Astrocyte (in vitro differentiated cells and primary cell): ENCODE results near the gene ZNF586. TPM values are rescaled to one million over a fixed set of nuclear protein-coding genes. Genes with fewer than 3 reads are reported as not detected.

Experiments used
- DNase-seq: peaks from one replicate; pipeline ENCODE4 v3.0.0-alpha.2; 2010; ENCODE audit warnings: low read depth
- FAIRE-seq: peaks from 2 replicates; lab custom pipeline; 2011; peaks lifted over from hg19 to GRCh38; lab: Jason Lieb, UNC
- H2AFZ ChIP-seq: 2 replicates; pipeline ENCODE4 v1.6.0; 2012; ENCODE audit warnings: low read depth, low read length, inconsistent platforms
- H3K27ac ChIP-seq: 2 replicates; pipeline ENCODE4 v1.5.1; 2011; ENCODE audit warnings: low read depth, low read length, inconsistent platforms
- H3K27me3 ChIP-seq: 2 replicates; pipeline ENCODE4 v1.6.0; 2011; ENCODE audit warnings: low read length, inconsistent platforms; ENCODE audit not compliant: insufficient read depth
- H3K36me3 ChIP-seq: 2 replicates; pipeline ENCODE4 v1.5.1; 2011; ENCODE audit warnings: low read length, inconsistent platforms; ENCODE audit not compliant: insufficient read depth
- H3K4me1 ChIP-seq: 2 replicates; pipeline ENCODE4 v1.5.1; 2011; ENCODE audit warnings: low read length, inconsistent platforms; ENCODE audit not compliant: insufficient read depth
- H3K4me2 ChIP-seq: 2 replicates; pipeline ENCODE4 v1.6.0; 2012; ENCODE audit warnings: low read length, inconsistent platforms
- H3K4me3 ChIP-seq: 2 replicates; pipeline ENCODE4 v1.5.1; 2011; ENCODE audit warnings: low read depth, mild to moderate bottlenecking, low read length, inconsistent platforms; ENCODE audit not compliant: insufficient read depth
- H3K79me2 ChIP-seq: 2 replicates; pipeline ENCODE4 v1.6.0; 2012; ENCODE audit warnings: mild to moderate bottlenecking, low read length, inconsistent platforms; ENCODE audit not compliant: insufficient read depth
- H3K9ac ChIP-seq: 2 replicates; pipeline ENCODE4 v1.6.0; 2012; ENCODE audit warnings: mild to moderate bottlenecking, low read length, inconsistent platforms
- H3K9me3 ChIP-seq: 2 replicates; pipeline ENCODE4 v1.5.1; 2012; ENCODE audit warnings: low read depth, mild to moderate bottlenecking, low read length, inconsistent platforms; ENCODE audit not compliant: insufficient read depth
- H4K20me1 ChIP-seq: 2 replicates; pipeline ENCODE4 v1.6.0; 2012; ENCODE audit warnings: low read length, inconsistent platforms; ENCODE audit not compliant: insufficient read depth
- H3K27ac Mint-ChIP-seq: one replicate; pipeline ENCODE4 v1.8.0; 2021; ENCODE audit warnings: mild to moderate bottlenecking, mixed read lengths; ENCODE audit not compliant: unreplicated experiment
- H3K27me3 Mint-ChIP-seq: one replicate; pipeline ENCODE4 v1.8.0; 2021; ENCODE audit warnings: low read depth, mixed read lengths; ENCODE audit not compliant: unreplicated experiment
- H3K36me3 Mint-ChIP-seq: one replicate; pipeline ENCODE4 v1.8.0; 2021; ENCODE audit warnings: low read depth, mixed read lengths; ENCODE audit not compliant: unreplicated experiment
- H3K4me1 Mint-ChIP-seq: one replicate; pipeline ENCODE4 v1.8.0; 2021; ENCODE audit warnings: low read depth, mixed read lengths; ENCODE audit not compliant: unreplicated experiment
- H3K4me3 Mint-ChIP-seq: one replicate; pipeline ENCODE4 v1.8.0; 2021; ENCODE audit warnings: mild to moderate bottlenecking, moderate library complexity, mixed read lengths; ENCODE audit not compliant: unreplicated experiment
- H3K9me3 Mint-ChIP-seq: one replicate; pipeline ENCODE4 v1.8.0; 2021; ENCODE audit warnings: mild to moderate bottlenecking, mixed read lengths; ENCODE audit not compliant: unreplicated experiment
- EZH2 ChIP-seq: IDR thresholded peaks from 2 replicates; pipeline ENCODE4 v1.6.1; 2012; ENCODE audit warnings: mild to moderate bottlenecking, low read length, inconsistent platforms; ENCODE audit not compliant: insufficient read depth
- total RNA-seq: library from RNA; stranded (reverse); gene quantifications from 2 replicates; pipeline ENCODE4 v1.2.1, GENCODE V29; 2021
- TF ChIP-seq, protein P1 (sequence below): IDR thresholded peaks from 2 replicates; pipeline ENCODE4 v1.5.1; 2011; ENCODE audit warnings: low read depth, mild to moderate bottlenecking, inconsistent platforms, low read length, moderate library complexity; ENCODE audit not compliant: insufficient read depth

The ZNF586 gene
- total RNA-seq, 1 donor from 2014 or later = 11.5 TPM

DNA sequence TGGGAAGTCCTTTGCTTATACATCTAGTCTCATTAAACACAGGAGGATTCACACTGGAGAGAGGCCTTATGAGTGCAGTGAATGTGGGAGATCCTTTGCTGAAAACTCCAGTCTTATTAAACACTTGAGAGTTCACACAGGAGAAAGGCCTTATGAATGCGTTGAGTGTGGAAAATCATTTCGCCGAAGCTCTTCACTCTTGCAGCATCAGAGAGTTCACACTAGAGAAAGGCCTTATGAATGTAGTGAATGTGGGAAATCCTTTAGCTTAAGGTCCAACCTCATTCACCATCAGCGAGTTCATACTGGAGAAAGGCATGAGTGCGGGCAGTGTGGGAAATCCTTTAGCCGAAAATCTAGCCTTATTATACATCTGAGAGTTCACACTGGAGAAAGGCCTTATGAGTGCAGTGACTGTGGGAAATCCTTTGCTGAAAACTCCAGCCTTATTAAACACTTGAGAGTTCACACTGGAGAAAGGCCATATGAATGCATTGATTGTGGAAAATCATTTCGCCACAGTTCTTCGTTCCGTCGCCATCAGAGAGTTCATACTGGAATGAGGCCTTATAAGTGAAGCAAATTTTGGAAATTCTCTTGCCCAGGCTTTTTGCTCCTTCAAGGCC is 9.9 kb downstream of the ZNF586 start:
- no peak overlapping the region for H3K27ac ChIP-seq
- no peak overlapping the region for H3K4me3 ChIP-seq
- H4K20me1 ChIP-seq = peaks cover 10% of the 10 kb centered on the region
- no peaks in the 10 kb centered on the region for H3K4me1 Mint-ChIP-seq
- peaks cover 72% of the 10 kb centered on the region for H3K79me2 ChIP-seq
- no peaks in the 10 kb centered on the region for H3K27me3 Mint-ChIP-seq
- TF ChIP-seq, protein P1, sequence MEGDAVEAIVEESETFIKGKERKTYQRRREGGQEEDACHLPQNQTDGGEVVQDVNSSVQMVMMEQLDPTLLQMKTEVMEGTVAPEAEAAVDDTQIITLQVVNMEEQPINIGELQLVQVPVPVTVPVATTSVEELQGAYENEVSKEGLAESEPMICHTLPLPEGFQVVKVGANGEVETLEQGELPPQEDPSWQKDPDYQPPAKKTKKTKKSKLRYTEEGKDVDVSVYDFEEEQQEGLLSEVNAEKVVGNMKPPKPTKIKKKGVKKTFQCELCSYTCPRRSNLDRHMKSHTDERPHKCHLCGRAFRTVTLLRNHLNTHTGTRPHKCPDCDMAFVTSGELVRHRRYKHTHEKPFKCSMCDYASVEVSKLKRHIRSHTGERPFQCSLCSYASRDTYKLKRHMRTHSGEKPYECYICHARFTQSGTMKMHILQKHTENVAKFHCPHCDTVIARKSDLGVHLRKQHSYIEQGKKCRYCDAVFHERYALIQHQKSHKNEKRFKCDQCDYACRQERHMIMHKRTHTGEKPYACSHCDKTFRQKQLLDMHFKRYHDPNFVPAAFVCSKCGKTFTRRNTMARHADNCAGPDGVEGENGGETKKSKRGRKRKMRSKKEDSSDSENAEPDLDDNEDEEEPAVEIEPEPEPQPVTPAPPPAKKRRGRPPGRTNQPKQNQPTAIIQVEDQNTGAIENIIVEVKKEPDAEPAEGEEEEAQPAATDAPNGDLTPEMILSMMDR = no peak
- no peak for TF ChIP-seq EZH2
- H3K27ac Mint-ChIP-seq = no peak overlapping the region
- DNase-seq (no peak), FAIRE-seq (no peak)
- no peak overlapping the region for H3K4me2 ChIP-seq
- peaks cover 44% of the 10 kb centered on the region for H3K36me3 Mint-ChIP-seq
- H3K4me1 ChIP-seq = no peaks in the 10 kb centered on the region
- peaks cover 35% of the 10 kb centered on the region for H3K36me3 ChIP-seq
- H2AFZ ChIP-seq = no peak overlapping the region
- H3K9me3 ChIP-seq = peaks cover 49% of the 10 kb centered on the region
- H3K4me3 Mint-ChIP-seq = no peak overlapping the region
- H3K9me3 Mint-ChIP-seq = peaks cover 13% of the 10 kb centered on the region
- H3K27me3 ChIP-seq = no peaks in the 10 kb centered on the region
- no peak overlapping the region for H3K9ac ChIP-seq

DNA sequence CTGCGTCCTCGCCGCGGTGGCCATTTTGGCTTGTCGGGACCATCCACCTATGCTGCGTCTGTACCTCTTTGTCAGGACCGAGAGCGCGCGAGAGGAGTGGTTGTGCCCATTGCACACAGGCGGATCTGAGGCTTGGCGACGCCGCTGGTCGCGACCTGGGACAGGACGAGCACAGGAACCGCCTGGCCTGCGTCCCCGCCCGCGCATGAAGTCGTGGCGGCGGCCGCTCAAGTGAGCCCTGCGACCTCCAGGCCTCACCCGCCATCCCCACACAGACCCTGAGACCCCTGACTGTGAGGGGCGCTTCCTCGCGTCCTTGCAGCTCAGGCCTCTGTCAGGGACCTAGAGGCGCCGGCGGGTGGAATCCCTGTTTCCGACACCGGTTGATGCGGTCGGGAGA is 16.8 kb downstream of the ZNF586 start:
- no peaks in the 10 kb centered on the region for H3K27me3 ChIP-seq
- H3K9me3 ChIP-seq = peaks cover 15% of the 10 kb centered on the region
- Mint-ChIP-seq H3K27me3 (no peaks in the 10 kb centered on the region), H3K9me3 (no peaks in the 10 kb centered on the region), H3K27ac (no peak overlapping the region), H3K4me1 (no peaks in the 10 kb centered on the region), H3K4me3 (no peak overlapping the region), H3K36me3 (peaks cover 35% of the 10 kb centered on the region)
- H4K20me1 ChIP-seq = no peaks in the 10 kb centered on the region
- H3K4me3 ChIP-seq = no peak overlapping the region
- no peak for FAIRE-seq
- no peak overlapping the region for H3K4me2 ChIP-seq
- no peak overlapping the region for H3K27ac ChIP-seq
- H3K9ac ChIP-seq = no peak overlapping the region
- H3K4me1 ChIP-seq = no peaks in the 10 kb centered on the region
- peaks cover 30% of the 10 kb centered on the region for H3K79me2 ChIP-seq
- H3K36me3 ChIP-seq = peaks cover 3% of the 10 kb centered on the region
- H2AFZ ChIP-seq = no peak overlapping the region
- DNase-seq = no peak
- TF ChIP-seq EZH2 = no peak
- TF ChIP-seq, protein P1 = no peak

DNA sequence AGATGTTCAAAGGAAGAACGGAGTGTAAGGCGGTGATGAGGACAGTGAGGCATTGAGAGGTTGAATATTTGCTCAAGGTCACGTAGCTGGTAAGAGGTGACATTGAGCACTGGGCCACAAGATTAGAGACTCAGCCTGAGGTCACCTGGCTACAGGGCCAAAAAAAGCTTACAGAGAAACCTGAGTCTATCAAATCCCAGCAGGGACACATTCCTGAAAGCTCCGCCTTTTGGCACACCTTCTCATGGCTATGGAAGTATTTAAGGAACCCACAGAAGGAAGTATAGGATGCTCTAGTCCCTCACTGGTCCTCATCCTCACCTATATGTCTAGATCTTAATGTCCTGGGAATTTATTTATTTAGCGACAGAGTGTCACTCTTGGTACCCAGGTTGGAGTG is 17.4 kb downstream of the ZNF586 start:
- Histone ChIP-seq H3K4me2 (no peak overlapping the region), H3K27ac (no peak overlapping the region), H2AFZ (no peak overlapping the region), H4K20me1 (no peaks in the 10 kb centered on the region), H3K79me2 (peaks cover 24% of the 10 kb centered on the region), H3K9ac (no peak overlapping the region), H3K27me3 (no peaks in the 10 kb centered on the region), H3K4me1 (no peaks in the 10 kb centered on the region), H3K4me3 (no peak overlapping the region), H3K9me3 (peaks cover 14% of the 10 kb centered on the region), H3K36me3 (peaks cover 4% of the 10 kb centered on the region)
- H3K27me3 Mint-ChIP-seq = no peaks in the 10 kb centered on the region
- H3K9me3 Mint-ChIP-seq = no peaks in the 10 kb centered on the region
- DNase-seq (no peak), FAIRE-seq (no peak)
- peak overlapping the region; percentile 10 for H3K4me3 Mint-ChIP-seq
- peaks cover 38% of the 10 kb centered on the region for H3K36me3 Mint-ChIP-seq
- no peak overlapping the region for H3K27ac Mint-ChIP-seq
- H3K4me1 Mint-ChIP-seq = no peaks in the 10 kb centered on the region
- TF ChIP-seq, protein P1 = no peak
- no peak for TF ChIP-seq EZH2
